Karpas-422 (cell line): ENCODE measurements around the gene LUZP2. TPM values are rescaled to one million over a fixed set of nuclear protein-coding genes. Genes with fewer than 3 reads are reported as not detected.

Experiments
- DNase-seq: peaks from one replicate; pipeline ENCODE4 v3.0.0-alpha.2; 2015
- H2AFZ ChIP-seq: fragments of 200-600 bp; sonication (generic); 2 replicates; pipeline ENCODE4 v1.6.1; 2014; ENCODE audit warnings: antibody characterized with exemption, low read length, mixed read lengths
- H3K27ac ChIP-seq: fragments of 200-600 bp; sonication (generic); 2 replicates; pipeline ENCODE4 v1.5.1; 2014; ENCODE audit warnings: mild to moderate bottlenecking, low read length, moderate library complexity
- H3K27me3 ChIP-seq: fragments of 200-600 bp; sonication (generic); 2 replicates; pipeline ENCODE4 v1.6.1; 2014; ENCODE audit warnings: low read length, mixed read lengths
- H3K36me3 ChIP-seq: fragments of 200-600 bp; sonication (generic); 2 replicates; pipeline ENCODE4 v1.6.1; 2014; ENCODE audit warnings: low read length, mixed read lengths; ENCODE audit not compliant: insufficient read depth
- H3K4me1 ChIP-seq: fragments of 200-600 bp; sonication (generic); 2 replicates; pipeline ENCODE4 v1.6.1; 2014; ENCODE audit warnings: mild to moderate bottlenecking, low read length, mixed read lengths
- H3K4me2 ChIP-seq: fragments of 200-600 bp; sonication (generic); 2 replicates; pipeline ENCODE4 v1.6.1; 2014; ENCODE audit warnings: low read length, low read depth, mild to moderate bottlenecking; ENCODE audit not compliant: poor library complexity, severe bottlenecking
- H3K4me3 ChIP-seq: fragments of 200-600 bp; sonication (generic); 2 replicates; pipeline ENCODE4 v1.5.1; 2014; ENCODE audit warnings: mild to moderate bottlenecking, antibody characterized with exemption, low read length, mixed read lengths
- H3K79me2 ChIP-seq: fragments of 200-600 bp; sonication (generic); 2 replicates; pipeline ENCODE4 v1.6.1; 2014; ENCODE audit warnings: mild to moderate bottlenecking, low read length, mixed read lengths
- H3K9ac ChIP-seq: fragments of 200-600 bp; sonication (generic); 2 replicates; pipeline ENCODE4 v1.6.0; 2014; ENCODE audit warnings: low read length
- H3K9me2 ChIP-seq: fragments of 200-600 bp; sonication (generic), shearing (Covaris generic); replicated peaks from 2 replicates; pipeline ENCODE4 v1.6.0; 2014; ENCODE audit warnings: mild to moderate bottlenecking, low read length, moderate library complexity; ENCODE audit not compliant: insufficient read depth
- H3K9me3 ChIP-seq: fragments of 300-700, 200-600 bp; sonication (generic); 2 replicates; pipeline ENCODE4 v1.6.1; 2014; ENCODE audit warnings: low read length, mixed read lengths
- H4K20me1 ChIP-seq: fragments of 200-600 bp; sonication (generic); 2 replicates; pipeline ENCODE4 v1.6.1; 2014; ENCODE audit warnings: mild to moderate bottlenecking, antibody characterized with exemption, low read length, low read depth; ENCODE audit not compliant: insufficient read depth
- total RNA-seq: library from RNA; depleted of rRNA; stranded (reverse); fragments of >200 nt; shearing (Covaris generic); gene quantifications from 2 replicates; pipeline ENCODE4 v1.2.3, GENCODE V29; 2014; ENCODE audit warnings: low replicate concordance

The LUZP2 gene
- total RNA-seq, 1 experiment from 2014 or later = not detected

DNA sequence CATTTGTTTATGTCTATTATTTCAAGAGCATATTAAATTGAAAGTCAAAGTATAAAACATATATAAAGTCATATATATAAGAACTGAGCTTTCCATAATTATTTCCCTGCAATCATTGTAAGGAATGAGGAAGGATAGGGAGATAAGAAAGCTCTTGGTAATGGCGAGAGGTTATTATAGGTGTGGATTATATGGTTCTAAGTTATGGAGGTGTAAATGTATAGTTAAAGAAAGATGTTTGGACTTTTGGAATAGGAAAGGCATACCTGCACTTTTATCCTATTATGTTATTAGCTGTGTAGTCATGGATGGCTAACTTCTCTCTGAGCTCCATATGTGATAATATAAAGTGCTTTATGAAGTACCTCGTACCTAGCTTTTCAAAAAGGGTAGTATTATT lies 127.6 kb downstream of the LUZP2 start:
- Histone ChIP-seq H3K79me2 (no peaks in the 10 kb centered on the region), H3K9ac (no peak overlapping the region), H3K9me3 (no peaks in the 10 kb centered on the region; the same call in 1 of the 2 replicates), H2AFZ (no peak overlapping the region), H4K20me1 (no peaks in the 10 kb centered on the region), H3K9me2 (no peaks in the 10 kb centered on the region), H3K4me3 (no peak overlapping the region), H3K36me3 (no peaks in the 10 kb centered on the region), H3K4me2 (no peak overlapping the region), H3K4me1 (no peaks in the 10 kb centered on the region), H3K27me3 (no peaks in the 10 kb centered on the region), H3K27ac (no peak overlapping the region)
- DNase-seq = no peak

DNA sequence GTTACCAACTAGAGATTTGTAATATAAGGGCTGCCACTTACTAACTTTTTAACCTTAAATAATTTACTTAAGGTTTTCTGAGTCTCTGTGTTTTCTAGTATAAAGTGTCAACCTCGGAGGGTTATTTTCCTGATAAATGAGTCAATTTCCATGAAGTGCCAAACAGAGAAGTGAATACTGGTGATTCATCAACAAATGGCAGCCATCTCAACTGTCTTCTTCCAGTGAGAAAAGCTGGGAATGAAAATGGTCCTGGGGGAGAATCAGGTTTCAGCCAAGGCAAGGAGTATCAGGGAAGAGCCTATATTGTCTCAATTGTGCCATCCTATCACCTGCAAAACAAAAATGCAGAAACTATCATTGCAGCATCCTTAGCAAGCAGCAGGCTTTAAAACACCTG lies 129.1 kb downstream of the LUZP2 start:
- no peak overlapping the region for H3K27ac ChIP-seq
- no peaks in the 10 kb centered on the region for H3K4me1 ChIP-seq
- H3K9me2 ChIP-seq = no peaks in the 10 kb centered on the region
- no peak for DNase-seq
- H3K9me3 ChIP-seq = no peaks in the 10 kb centered on the region; the same call in 1 of the 2 replicates
- no peaks in the 10 kb centered on the region for H3K36me3 ChIP-seq
- no peak overlapping the region for H3K4me2 ChIP-seq
- H4K20me1 ChIP-seq = no peaks in the 10 kb centered on the region
- no peak overlapping the region for H2AFZ ChIP-seq
- H3K9ac ChIP-seq = no peak overlapping the region
- H3K79me2 ChIP-seq = no peaks in the 10 kb centered on the region
- H3K27me3 ChIP-seq = no peaks in the 10 kb centered on the region
- no peak overlapping the region for H3K4me3 ChIP-seq

DNA sequence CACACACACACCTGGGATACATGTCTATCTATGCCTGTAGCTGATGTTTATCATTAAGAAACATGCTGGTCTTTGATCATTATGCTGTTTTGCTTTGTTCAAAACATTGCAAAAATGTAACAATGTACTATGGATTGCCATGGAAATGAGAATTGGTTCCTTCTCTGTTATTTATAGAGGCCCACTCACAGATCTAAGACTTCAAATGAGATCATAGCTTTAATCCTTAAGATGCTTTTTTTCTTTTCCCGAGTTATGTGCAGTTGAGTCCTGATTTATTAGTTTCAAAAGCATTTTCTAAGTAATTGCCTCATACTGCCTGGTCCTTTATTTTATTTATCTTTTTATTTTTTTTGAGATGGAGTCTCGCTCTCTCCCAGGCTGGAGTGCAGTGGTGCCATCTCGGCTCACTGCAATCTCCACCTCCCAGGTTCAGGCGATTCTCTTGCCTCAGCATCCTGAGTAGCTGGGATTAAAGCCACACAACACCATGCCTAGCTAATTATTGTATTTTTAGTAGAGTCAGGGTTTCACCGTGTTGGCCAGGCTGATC lies 131.4 kb downstream of the LUZP2 start:
- no peaks in the 10 kb centered on the region for H3K36me3 ChIP-seq
- no peaks in the 10 kb centered on the region for H3K4me1 ChIP-seq
- no peak for DNase-seq
- H4K20me1 ChIP-seq = no peaks in the 10 kb centered on the region
- peaks cover 8% of the 10 kb centered on the region for H3K9me3 ChIP-seq
- no peaks in the 10 kb centered on the region for H3K79me2 ChIP-seq
- no peak overlapping the region for H3K4me3 ChIP-seq
- H3K9me2 ChIP-seq = no peaks in the 10 kb centered on the region
- H3K9ac ChIP-seq = no peak overlapping the region
- H2AFZ ChIP-seq = no peak overlapping the region
- no peaks in the 10 kb centered on the region for H3K27me3 ChIP-seq
- no peak overlapping the region for H3K4me2 ChIP-seq
- no peak overlapping the region for H3K27ac ChIP-seq

DNA sequence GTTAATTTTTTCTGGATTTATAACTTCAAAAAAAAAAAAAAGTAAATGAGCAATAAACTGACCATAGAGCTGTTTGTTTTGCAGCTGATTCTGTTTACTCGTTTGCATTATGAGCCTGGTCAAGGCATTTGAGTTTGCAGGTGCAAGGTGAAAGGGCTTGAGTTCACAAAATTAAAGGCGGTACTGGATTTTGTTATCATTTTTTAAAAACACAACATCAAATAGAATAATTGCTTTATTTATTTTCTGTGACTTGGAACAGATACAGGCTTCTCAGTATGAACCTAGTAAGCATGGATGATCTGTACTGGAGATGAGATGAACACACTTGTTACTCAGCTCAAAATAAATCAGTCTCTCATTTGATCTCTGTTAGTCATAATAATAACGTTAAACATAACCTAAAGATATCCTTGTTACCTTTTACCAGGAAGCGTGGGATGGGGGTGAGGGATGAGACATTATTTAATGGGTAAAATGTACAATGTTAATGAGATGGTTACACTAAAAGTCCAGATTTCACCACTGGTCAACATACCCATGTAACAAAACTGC lies 137.8 kb downstream of the LUZP2 start:
- Histone ChIP-seq H3K9me2 (no peaks in the 10 kb centered on the region), H3K9ac (no peak overlapping the region), H3K4me2 (no peak overlapping the region), H3K4me1 (no peaks in the 10 kb centered on the region), H2AFZ (no peak overlapping the region), H4K20me1 (no peaks in the 10 kb centered on the region), H3K27me3 (no peaks in the 10 kb centered on the region), H3K4me3 (no peak overlapping the region), H3K27ac (no peak overlapping the region), H3K36me3 (no peaks in the 10 kb centered on the region), H3K9me3 (peaks cover 8% of the 10 kb centered on the region), H3K79me2 (no peaks in the 10 kb centered on the region)
- no peak for DNase-seq

DNA sequence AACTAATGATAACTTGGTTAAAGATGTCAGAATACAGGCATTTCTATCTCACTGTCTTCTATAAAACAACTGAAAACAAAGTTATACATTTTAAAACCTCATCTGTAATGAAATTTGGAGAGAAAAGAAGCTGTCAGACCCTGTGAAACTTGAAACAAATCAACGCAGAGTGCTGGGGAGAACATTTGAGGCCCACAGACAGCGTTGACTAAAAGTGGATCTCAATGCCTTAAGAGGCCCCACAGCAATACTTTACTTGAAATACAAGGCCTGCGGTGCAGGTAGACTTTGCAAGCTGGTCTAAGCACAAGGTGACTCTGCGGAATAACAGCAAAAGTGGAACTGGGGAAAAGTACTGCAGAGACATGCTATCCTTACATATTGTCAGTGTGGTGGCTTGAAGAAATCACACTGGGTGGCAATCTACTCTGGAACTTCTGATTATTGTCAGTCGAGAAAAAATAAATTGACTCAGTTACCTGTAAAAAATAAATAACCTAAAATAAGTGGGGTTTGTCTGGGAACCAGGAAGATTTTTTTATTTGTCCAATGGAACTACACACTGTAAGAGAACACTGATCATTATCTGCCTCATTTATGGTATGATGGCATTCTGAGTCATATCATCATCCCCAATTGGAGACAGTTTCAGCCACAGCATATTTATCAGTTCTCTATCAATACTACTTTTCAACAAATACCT lies 138.9 kb downstream of the LUZP2 start:
- Histone ChIP-seq H3K36me3 (no peaks in the 10 kb centered on the region), H3K27me3 (no peaks in the 10 kb centered on the region), H3K27ac (no peak overlapping the region), H3K4me3 (no peak overlapping the region), H3K79me2 (no peaks in the 10 kb centered on the region), H2AFZ (no peak overlapping the region), H3K4me2 (no peak overlapping the region), H3K4me1 (no peaks in the 10 kb centered on the region), H4K20me1 (no peaks in the 10 kb centered on the region), H3K9ac (no peak overlapping the region), H3K9me2 (no peaks in the 10 kb centered on the region), H3K9me3 (peaks cover 8% of the 10 kb centered on the region)
- no peak for DNase-seq

DNA sequence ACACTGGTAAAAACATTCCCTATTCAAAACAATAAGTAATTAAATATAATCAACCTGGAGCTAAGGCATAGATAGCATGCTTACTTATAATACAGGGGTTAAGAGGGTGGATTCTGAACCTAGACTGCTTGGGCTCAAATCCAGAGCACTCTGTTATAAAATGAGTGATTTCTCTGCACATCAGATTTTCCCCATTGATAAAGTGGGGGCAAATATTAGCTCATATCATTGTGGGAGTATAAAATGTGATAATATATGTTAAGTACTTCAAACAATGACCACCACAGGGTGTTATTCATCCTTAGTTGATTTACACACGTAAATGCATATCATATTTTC lies 139.4 kb downstream of the LUZP2 start:
- Histone ChIP-seq H3K4me1 (no peaks in the 10 kb centered on the region), H3K27me3 (no peaks in the 10 kb centered on the region), H3K4me2 (no peak overlapping the region), H3K9me3 (peaks cover 8% of the 10 kb centered on the region), H3K79me2 (no peaks in the 10 kb centered on the region), H2AFZ (no peak overlapping the region), H4K20me1 (no peaks in the 10 kb centered on the region), H3K9ac (no peak overlapping the region), H3K9me2 (no peaks in the 10 kb centered on the region), H3K36me3 (no peaks in the 10 kb centered on the region), H3K27ac (no peak overlapping the region), H3K4me3 (no peak overlapping the region)
- no peak for DNase-seq

DNA sequence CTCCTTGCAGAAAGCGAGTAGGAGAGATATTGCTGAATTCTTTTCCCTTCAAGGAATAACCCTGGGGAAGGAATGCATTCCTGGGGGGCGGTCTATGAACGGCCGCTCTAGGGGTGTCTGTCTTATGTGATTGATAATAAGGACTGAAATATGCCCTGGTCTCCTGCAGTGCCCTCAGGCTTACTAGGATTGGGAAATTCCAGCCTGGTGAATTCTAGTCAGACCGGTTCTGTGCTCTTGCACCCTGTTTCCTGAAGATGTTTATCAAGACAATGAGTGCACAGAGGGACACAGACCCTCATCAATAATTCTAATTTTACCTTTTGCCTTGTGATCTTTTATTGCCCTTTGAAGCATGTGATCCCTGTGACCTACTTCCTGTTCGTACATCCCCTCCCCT lies 140.7 kb downstream of the LUZP2 start:
- Histone ChIP-seq H3K4me3 (no peak overlapping the region), H3K4me2 (no peak overlapping the region), H2AFZ (no peak overlapping the region), H3K36me3 (no peaks in the 10 kb centered on the region), H3K27ac (no peak overlapping the region), H3K9me3 (peaks cover 7% of the 10 kb centered on the region), H3K9me2 (no peaks in the 10 kb centered on the region), H4K20me1 (no peaks in the 10 kb centered on the region), H3K4me1 (no peaks in the 10 kb centered on the region), H3K79me2 (no peaks in the 10 kb centered on the region), H3K9ac (no peak overlapping the region), H3K27me3 (no peaks in the 10 kb centered on the region)
- no peak for DNase-seq

DNA sequence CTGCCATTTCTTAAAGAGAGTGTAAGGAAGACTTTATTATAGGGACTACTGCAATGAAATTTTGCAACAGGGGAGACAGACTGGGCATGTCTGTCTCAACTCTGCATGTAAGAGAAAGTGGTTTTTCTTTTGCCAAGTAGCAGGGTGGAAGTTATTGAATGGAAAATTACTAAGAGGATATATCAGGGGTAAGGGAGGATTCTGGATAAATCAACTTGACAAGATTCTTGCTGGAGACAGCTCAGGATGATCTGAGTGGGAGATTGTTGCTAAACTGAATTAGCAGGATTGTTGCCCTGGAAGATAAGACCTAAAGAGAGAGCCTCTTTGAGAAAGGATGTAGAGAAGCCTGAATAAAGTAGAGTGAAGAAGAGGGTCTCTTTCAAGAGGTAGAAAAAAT lies 145.8 kb downstream of the LUZP2 start:
- Histone ChIP-seq H3K9me2 (no peaks in the 10 kb centered on the region), H3K4me1 (no peaks in the 10 kb centered on the region), H3K27me3 (no peaks in the 10 kb centered on the region), H3K79me2 (no peaks in the 10 kb centered on the region), H3K9ac (no peak overlapping the region), H4K20me1 (no peaks in the 10 kb centered on the region), H3K9me3 (peaks cover 7% of the 10 kb centered on the region; the same call in 1 of the 2 replicates), H3K4me2 (no peak overlapping the region), H3K36me3 (no peaks in the 10 kb centered on the region), H3K4me3 (no peak overlapping the region), H3K27ac (no peak overlapping the region), H2AFZ (no peak overlapping the region)
- DNase-seq = no peak
